H9 (cell line): ENCODE results near the gene TBC1D8. TPM values are rescaled to one million over a fixed set of nuclear protein-coding genes. Genes with fewer than 3 reads are reported as not detected.

ENCODE experiments used
- DNase-seq: peaks from one replicate; pipeline ENCODE4 v3.0.0-alpha.2; 2017
- H2AFZ ChIP-seq: one replicate; pipeline ENCODE4 v1.6.1; 2013; ENCODE audit warnings: mild to moderate bottlenecking, low read length, control low read depth, moderate library complexity
- H2AK5ac ChIP-seq: 2 replicates; pipeline ENCODE4 v1.6.1; 2013; ENCODE audit warnings: low read length, control low read depth, mixed read lengths; ENCODE audit not compliant: insufficient read length
- H2BK120ac ChIP-seq: one replicate; pipeline ENCODE4 v1.6.1; 2013; ENCODE audit warnings: low read depth, mild to moderate bottlenecking, low read length, control low read depth, inconsistent platforms; ENCODE audit not compliant: poor library complexity, severe bottlenecking
- H2BK12ac ChIP-seq: 2 replicates; pipeline ENCODE4 v1.6.1; 2013; ENCODE audit warnings: low read length, control low read depth, mixed read lengths, low read depth; ENCODE audit not compliant: insufficient read length
- H2BK15ac ChIP-seq: 2 replicates; pipeline ENCODE4 v1.6.1; 2013; ENCODE audit warnings: low read depth, low read length, control low read depth
- H2BK20ac ChIP-seq: one replicate; pipeline ENCODE4 v1.6.1; 2013; ENCODE audit warnings: low read depth, mild to moderate bottlenecking, low read length, control low read depth, inconsistent platforms; ENCODE audit not compliant: poor library complexity, severe bottlenecking
- H2BK5ac ChIP-seq: 2 replicates; pipeline ENCODE4 v1.6.1; 2013; ENCODE audit warnings: low read length, control low read depth, mixed read lengths; ENCODE audit not compliant: insufficient read length
- H3K14ac ChIP-seq: 2 replicates; pipeline ENCODE4 v1.6.1; 2013; ENCODE audit warnings: low read length, control low read depth; ENCODE audit not compliant: insufficient read depth
- H3K18ac ChIP-seq: 2 replicates; pipeline ENCODE4 v1.6.1; 2013; ENCODE audit warnings: low read depth, mild to moderate bottlenecking, mixed read lengths, low read length, control low read depth; ENCODE audit not compliant: insufficient read length
- H3K23ac ChIP-seq: 2 replicates; pipeline ENCODE4 v1.6.1; 2013; ENCODE audit warnings: low read length, control low read depth, mixed read lengths, low read depth; ENCODE audit not compliant: insufficient read length
- H3K23me2 ChIP-seq: 2 replicates; pipeline ENCODE4 v1.6.1; 2013; ENCODE audit warnings: low read depth, mild to moderate bottlenecking, mixed read lengths, low read length, control low read depth; ENCODE audit not compliant: insufficient read length, poor library complexity, severe bottlenecking
- H3K27ac ChIP-seq: 2 replicates; pipeline ENCODE4 v1.5.1; 2013; ENCODE audit warnings: low read length, control low read depth, mixed read lengths, low read depth; ENCODE audit not compliant: insufficient read length
- H3K27me3 ChIP-seq: 2 replicates; pipeline ENCODE4 v1.6.1; 2013; ENCODE audit warnings: low read length, control low read depth, inconsistent platforms; ENCODE audit not compliant: insufficient read depth
- H3K4ac ChIP-seq: 2 replicates; pipeline ENCODE4 v1.6.1; 2013; ENCODE audit warnings: low read depth, mild to moderate bottlenecking, control low read depth, inconsistent platforms, low read length, moderate library complexity
- H3K4me1 ChIP-seq: 2 replicates; pipeline ENCODE4 v1.6.1; 2013; ENCODE audit warnings: low read length, control low read depth, inconsistent platforms; ENCODE audit not compliant: insufficient read depth
- H3K4me2 ChIP-seq: 2 replicates; pipeline ENCODE4 v1.6.1; 2013; ENCODE audit warnings: low read length, control low read depth, mixed read lengths; ENCODE audit not compliant: insufficient read length, insufficient read depth
- H3K56ac ChIP-seq: 2 replicates; pipeline ENCODE4 v1.6.1; 2013; ENCODE audit warnings: low read depth, mild to moderate bottlenecking, mixed read lengths, low read length, control low read depth; ENCODE audit not compliant: insufficient read length
- H3K79me1 ChIP-seq: 2 replicates; pipeline ENCODE4 v1.6.1; 2013; ENCODE audit warnings: low read depth, mild to moderate bottlenecking, moderate library complexity, low read length, control low read depth, inconsistent platforms; ENCODE audit not compliant: insufficient read depth, poor library complexity, severe bottlenecking
- H3K79me2 ChIP-seq: 2 replicates; pipeline ENCODE4 v1.6.1; 2013; ENCODE audit warnings: low read length, control low read depth, inconsistent platforms; ENCODE audit not compliant: insufficient read depth
- H3K9ac ChIP-seq: 2 replicates; pipeline ENCODE4 v1.6.1; 2013; ENCODE audit warnings: low read length, control low read depth, mixed read lengths; ENCODE audit not compliant: insufficient read length; ENCODE audit errors: extremely low read depth
- H3K9me3 ChIP-seq: one replicate; pipeline ENCODE4 v1.6.1; 2013; ENCODE audit warnings: low read depth, low read length, inconsistent platforms; ENCODE audit not compliant: control insufficient read depth
- H3T11ph ChIP-seq: one replicate; pipeline ENCODE4 v1.6.1; 2013; ENCODE audit warnings: mild to moderate bottlenecking, low read length, control low read depth, inconsistent platforms
- H4K20me1 ChIP-seq: one replicate; pipeline ENCODE4 v1.6.1; 2013; ENCODE audit not compliant: control insufficient read depth, insufficient read length, insufficient read depth
- H4K5ac ChIP-seq: 2 replicates; pipeline ENCODE4 v1.6.1; 2013; ENCODE audit warnings: low read depth, mild to moderate bottlenecking, mixed read lengths, low read length, control low read depth; ENCODE audit not compliant: insufficient read length
- H4K8ac ChIP-seq: replicated peaks from 2 replicates; pipeline ENCODE4 v1.6.1; 2013; ENCODE audit warnings: low read length, control low read depth, mixed read lengths, low read depth; ENCODE audit not compliant: insufficient read length
- H4K91ac ChIP-seq: 2 replicates; pipeline ENCODE4 v1.6.1; 2013; ENCODE audit warnings: low read depth, mild to moderate bottlenecking, moderate library complexity, mixed read lengths, low read length, control low read depth; ENCODE audit not compliant: insufficient read length
- H3K27ac Mint-ChIP-seq, 3 experiments: 2 replicates in 2 of 3; 3 replicates in 1 of 3; pipeline ENCODE4 v1.8.0; 2020 to 2021; ENCODE audit warnings: mixed read lengths in 3 of 3, mild to moderate bottlenecking in 1 of 3, moderate library complexity in 1 of 3
- H3K27me3 Mint-ChIP-seq: 2 replicates; pipeline ENCODE4 v1.8.0; 2021; ENCODE audit warnings: low read depth, mild to moderate bottlenecking, moderate library complexity, mixed read lengths
- H3K36me3 Mint-ChIP-seq, 3 experiments: 2 replicates in 2 of 3; 3 replicates in 1 of 3; pipeline ENCODE4 v1.8.0; 2020 to 2021; ENCODE audit warnings: low read depth in 3 of 3, mixed read lengths in 3 of 3; ENCODE audit not compliant: insufficient read depth in 1 of 3
- H3K4me1 Mint-ChIP-seq, 2 experiments: 2 replicates each; pipeline ENCODE4 v1.8.0; 2020; ENCODE audit warnings: mixed read lengths in 2 of 2
- H3K4me3 Mint-ChIP-seq, 2 experiments: 2 replicates in 1 of 2; 3 replicates in 1 of 2; pipeline ENCODE4 v1.8.0; 2020 to 2021; ENCODE audit warnings: mild to moderate bottlenecking in 2 of 2, mixed read lengths in 2 of 2, moderate library complexity in 1 of 2
- H3K9me3 Mint-ChIP-seq, 2 experiments: 2 replicates in 1 of 2; 3 replicates in 1 of 2; pipeline ENCODE4 v1.8.0; 2020; ENCODE audit warnings: mild to moderate bottlenecking in 2 of 2, mixed read lengths in 2 of 2, moderate library complexity in 1 of 2
- CTCF ChIP-seq: fragments of 200-600 bp; sonication (generic); conservative IDR thresholded peaks from 3 replicates; pipeline ENCODE4 v1.8.0; 2021; ENCODE audit warnings: antibody characterized with exemption, mild to moderate bottlenecking
- WGBS: extraction: QIAGEN DNeasy Blood & Tissue Kit; methylation state at CpG from one replicate; pipeline ENCODE4 v1.1.7; 2013; ENCODE audit warnings: missing lambda C conversion rate, low lambda C conversion rate, mixed read lengths; ENCODE audit not compliant: insufficient read length; ENCODE audit errors: extremely low coverage; 5-methylcytosine and 5-hydroxymethylcytosine counted together
- total RNA-seq: library from RNA; stranded (reverse); gene quantifications from 2 replicates; pipeline ENCODE4 v1.2.1, GENCODE V29; 2021

The TBC1D8 gene
- total RNA-seq, 1 experiment from 2014 or later: 16.6 TPM

GRCh38 chr2:101106453-101107181 is 44.6 kb downstream of the TBC1D8 start:
- Histone ChIP-seq H3K79me1 (peaks cover 3% of the 10 kb centered on the region), H3K27me3 (no peaks in the 10 kb centered on the region), H2BK5ac (no peak overlapping the region), H2AK5ac (no peak overlapping the region), H3K14ac (no peak overlapping the region), H4K20me1 (no peaks in the 10 kb centered on the region), H3K27ac (no peak overlapping the region), H3K9me3 (no peaks in the 10 kb centered on the region), H2BK120ac (no peak overlapping the region), H4K91ac (no peak overlapping the region), H3K4me1 (peaks cover 12% of the 10 kb centered on the region; the same call in 1 of the 2 replicates), H4K5ac (no peak overlapping the region), H3K4me2 (no peak overlapping the region), H2AFZ (no peak overlapping the region), H3K18ac (no peak overlapping the region), H3K56ac (no peak overlapping the region), H2BK20ac (no peak overlapping the region), H2BK12ac (no peak overlapping the region), H3K79me2 (peaks cover 16% of the 10 kb centered on the region; the same call in 1 of the 2 replicates), H3K23me2 (no peaks in the 10 kb centered on the region), H2BK15ac (no peak overlapping the region), H3K9ac (no peak overlapping the region), H3K4ac (no peak overlapping the region), H3T11ph (no peak overlapping the region), H4K8ac (no peak overlapping the region), H3K23ac (no peak overlapping the region)
- H3K4me3 Mint-ChIP-seq: no peak overlapping the region
- WGBS: no CpG with 5 or more reads among the region's 12 CpGs
- H3K27ac Mint-ChIP-seq: peak overlapping the region in 1 of 3 experiments; percentile 27; a peak in 1 of 7 replicates
- DNase-seq: no peak
- peaks cover 17 to 23% of the 10 kb centered on the region in 2 experiments for H3K9me3 Mint-ChIP-seq
- TF ChIP-seq CTCF: no peak
- H3K4me1 Mint-ChIP-seq: peaks cover 28 to 42% of the 10 kb centered on the region in 2 experiments
- no peaks in the 10 kb centered on the region for H3K27me3 Mint-ChIP-seq
- peaks cover 10 to 23% (median 13%) of the 10 kb centered on the region in 3 experiments for H3K36me3 Mint-ChIP-seq
